Prostate gland (tissue), 2 donors: ENCODE data around the gene PARD6A. TPM values are rescaled to one million over a fixed set of nuclear protein-coding genes. Genes with fewer than 3 reads are reported as not detected.

Source experiments
- DNase-seq: peaks from one replicate; pipeline ENCODE4 v3.0.0-alpha.2; 2019; ENCODE audit warnings: low spot score
- H3K27ac ChIP-seq, 2 donors: fragments of 200-600 bp; sonication (generic); 2 replicates each; pipeline ENCODE4 v1.5.1; 2017 to 2019
- H3K27me3 ChIP-seq: fragments of 200-600 bp; sonication (generic); replicated peaks from 2 replicates; pipeline ENCODE4 v1.5.1; 2019; ENCODE audit not compliant: insufficient read depth
- H3K36me3 ChIP-seq, 2 donors: fragments of 200-600 bp; sonication (generic); 1 replicate in 1 of 2; 2 replicates in 1 of 2; pipeline versions ENCODE4 v1.5.1 to v1.8.1; 2017 to 2019
- H3K4me1 ChIP-seq: fragments of 200-600 bp; sonication (generic); replicated peaks from 2 replicates; pipeline ENCODE4 v1.5.1; 2019
- H3K4me3 ChIP-seq, 2 donors: fragments of 200-600 bp; sonication (generic); 2 replicates each; pipeline ENCODE4 v1.5.1; 2017 to 2019
- H3K9me3 ChIP-seq: fragments of 200-600 bp; sonication (generic); 2 replicates; pipeline ENCODE4 v1.5.1; 2017
- CTCF ChIP-seq, 4 experiments: fragments of 200-600 bp in 2 of 4; fragments of 450-650 bp in 2 of 4; sonication (generic) in 2 of 4; IDR thresholded peaks; 1 replicate in 3 of 4; 2 replicates in 1 of 4; pipeline ENCODE4 v1.5.1; 2016 to 2019; ENCODE audit warnings: antibody characterized with exemption in 4 of 4, mild to moderate bottlenecking in 2 of 4, moderate library complexity in 2 of 4
- POLR2A ChIP-seq: fragments of 450-650 bp; IDR thresholded peaks from one replicate; pipeline ENCODE4 v1.6.1; 2016; ENCODE audit warnings: antibody characterized with exemption, mild to moderate bottlenecking
- POLR2AphosphoS5 ChIP-seq: sonication (generic); formaldehyde crosslinking; IDR thresholded peaks from one replicate; pipeline ENCODE4 v1.6.1; 2017; ENCODE audit warnings: antibody characterized with exemption
- WGBS: methylation state at CpG from one replicate; pipeline ENCODE4 v1.1.5; 2018; 5-methylcytosine and 5-hydroxymethylcytosine counted together
- intact Hi-C: fragments of 100-400 bp; cut with DNase I; formaldehyde crosslinking; loops from one replicate; pipeline ENCODE4 v1.14.2; 2022
- total RNA-seq, 2 donors: library from RNA; depleted of rRNA; stranded (reverse); fragments of >200 nt; gene quantifications; one replicate each; pipeline ENCODE4 v1.1.0, GENCODE V29; 2016

The PARD6A gene
- total RNA-seq, 2 donors from 2014 or later = 3.4 to 13.7 TPM

GRCh38 chr16:67659675-67660563 is 841 bp upstream of the PARD6A start, which contains the start of gene ACD:
TSS of gene ACD (minus strand) at chr16:67660260. CDS start at chr16:67660220, 40 bp downstream.
- Histone ChIP-seq H3K4me1 (peaks cover 4% of the 10 kb centered on the region), H3K36me3 (no peaks in the 10 kb centered on the region), H3K9me3 (no peaks in the 10 kb centered on the region), H3K4me3 (peak within 1 kb of the TSS; percentile 70 to 81), H3K27me3 (no peaks in the 10 kb centered on the region), H3K27ac (peak within 1 kb of the TSS; percentile 80 to 96)
- DNase-seq = peak; percentile 86
- intact Hi-C loops = loop anchor here (5.0 to 10.0 kb wide), 2 partner anchors 135 to 182 kb away; partner anchors contain the start of genes RIPOR1 and THAP11
- 2% methylated on average over 73 of the region's 83 CpGs for WGBS
- TF ChIP-seq POLR2A (peak; percentile 77), POLR2AphosphoS5 (peak; percentile 91), CTCF (IDR thresholded peaks at IDR 0.05) (peak in 1 of 4 experiments; percentile 4)

DNA sequence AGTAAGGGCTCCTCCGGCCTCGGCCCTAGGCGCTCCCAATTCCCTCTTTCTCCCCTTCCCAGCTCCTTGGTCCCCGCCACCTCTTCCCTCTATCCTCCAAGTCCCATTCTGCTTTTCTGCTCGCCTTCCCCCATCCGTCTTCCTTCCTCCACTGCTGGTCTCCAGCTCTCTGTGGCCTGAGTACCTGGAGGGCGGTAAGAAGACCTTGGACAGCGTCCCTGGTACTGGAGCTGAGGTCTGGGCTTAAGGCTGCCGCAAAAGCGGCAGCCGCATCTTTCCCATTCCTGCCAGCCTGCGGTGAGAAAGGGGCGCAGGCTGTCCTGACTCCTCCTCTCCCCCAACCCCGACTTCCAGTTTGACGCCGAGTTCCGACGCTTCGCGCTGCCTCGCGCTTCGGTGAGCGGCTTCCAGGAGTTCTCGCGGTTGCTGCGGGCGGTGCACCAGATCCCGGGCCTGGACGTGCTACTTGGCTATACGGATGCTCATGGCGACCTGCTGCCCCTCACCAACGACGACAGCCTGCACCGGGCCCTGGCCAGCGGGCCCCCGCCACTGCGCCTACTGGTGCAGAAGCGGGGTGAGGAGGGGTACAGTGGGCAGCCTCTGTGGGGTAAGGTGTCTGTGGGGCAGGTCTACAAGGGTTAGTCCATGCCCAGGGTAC is 471 bp downstream of the PARD6A start:
- no peak for TF ChIP-seq POLR2AphosphoS5
- no peak for TF ChIP-seq CTCF (IDR thresholded peaks at IDR 0.05)
- TF ChIP-seq POLR2A = no peak
- DNase-seq = no peak
- H3K4me3 ChIP-seq = peak overlapping the region; percentile 70 to 81
- no peaks in the 10 kb centered on the region for H3K27me3 ChIP-seq
- intact Hi-C loops = loop anchor here (5.0 to 10.0 kb wide), 2 partner anchors 136 to 181 kb away; partner anchors contain the start of genes RIPOR1 and THAP11
- no peaks in the 10 kb centered on the region for H3K36me3 ChIP-seq
- H3K4me1 ChIP-seq = peaks cover 4% of the 10 kb centered on the region
- peak overlapping the region; percentile 80 to 96 for H3K27ac ChIP-seq
- H3K9me3 ChIP-seq = no peaks in the 10 kb centered on the region
- WGBS = 12% methylated on average over 38 of the region's 39 CpGs

- H3K4me1 ChIP-seq = peaks cover 4% of the 10 kb centered on the region
- TF ChIP-seq CTCF (IDR thresholded peaks at IDR 0.05) (no peak), POLR2AphosphoS5 (no peak), POLR2A (no peak)
- DNase-seq = no peak
- H3K4me3 ChIP-seq = no peak overlapping the region
- WGBS = 93% methylated on average over 34 of the region's 34 CpGs
- no peaks in the 10 kb centered on the region for H3K9me3 ChIP-seq
- intact Hi-C loops = loop anchor here (5.0 to 10.0 kb wide), 2 partner anchors 137 to 180 kb away; partner anchors contain the start of genes RIPOR1 and THAP11
- no peak overlapping the region for H3K27ac ChIP-seq
- no peaks in the 10 kb centered on the region for H3K27me3 ChIP-seq
- no peaks in the 10 kb centered on the region for H3K36me3 ChIP-seq
Observed at GRCh38 chr16:67661886-67662652, 1.3 kb downstream of the PARD6A start.

DNA sequence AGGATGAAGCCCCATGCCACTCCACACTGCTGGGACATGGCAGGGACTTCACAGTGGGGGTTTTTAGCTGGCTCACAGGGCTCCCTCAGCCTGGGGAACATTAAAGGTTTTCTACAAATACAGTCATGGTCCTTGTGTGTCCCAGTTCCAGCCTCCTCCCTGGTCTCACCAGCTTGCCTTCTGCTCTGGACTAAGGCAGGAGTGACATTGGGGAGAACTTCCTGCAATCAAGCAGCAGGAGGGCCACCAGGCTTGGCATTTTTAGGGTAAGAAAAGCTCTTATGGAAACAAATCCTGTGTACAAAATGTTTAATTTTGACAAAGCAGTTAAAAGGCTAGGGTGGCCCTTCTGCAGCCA is 1.9 kb downstream of the PARD6A start:
- no peak overlapping the region for H3K4me3 ChIP-seq
- no peaks in the 10 kb centered on the region for H3K9me3 ChIP-seq
- intact Hi-C loops = loop anchor here (5.0 to 10.0 kb wide), 2 partner anchors 138 to 180 kb away; partner anchors contain the start of genes RIPOR1 and THAP11
- H3K27ac ChIP-seq = no peak overlapping the region
- no peaks in the 10 kb centered on the region for H3K36me3 ChIP-seq
- H3K4me1 ChIP-seq = peaks cover 9% of the 10 kb centered on the region
- TF ChIP-seq CTCF (IDR thresholded peaks at IDR 0.05) (no peak), POLR2A (no peak), POLR2AphosphoS5 (no peak)
- no peaks in the 10 kb centered on the region for H3K27me3 ChIP-seq
- DNase-seq = no peak
